Neural progenitor cell (in vitro differentiated cells): ENCODE measurements around the gene ITCH.

ENCODE experiments used
- EZH2 ChIP-seq: fragments of 200-600 bp; sonication (generic); IDR thresholded peaks from 2 replicates; pipeline ENCODE4 v1.6.1; 2017; ENCODE audit warnings: antibody characterized with exemption, mild to moderate bottlenecking, moderate library complexity
- TF ChIP-seq, protein P1 (sequence below): fragments of 200-600 bp; sonication (generic); IDR thresholded peaks from 2 replicates; pipeline ENCODE4 v1.5.1; 2017; ENCODE audit warnings: antibody characterized with exemption, mild to moderate bottlenecking

DNA sequence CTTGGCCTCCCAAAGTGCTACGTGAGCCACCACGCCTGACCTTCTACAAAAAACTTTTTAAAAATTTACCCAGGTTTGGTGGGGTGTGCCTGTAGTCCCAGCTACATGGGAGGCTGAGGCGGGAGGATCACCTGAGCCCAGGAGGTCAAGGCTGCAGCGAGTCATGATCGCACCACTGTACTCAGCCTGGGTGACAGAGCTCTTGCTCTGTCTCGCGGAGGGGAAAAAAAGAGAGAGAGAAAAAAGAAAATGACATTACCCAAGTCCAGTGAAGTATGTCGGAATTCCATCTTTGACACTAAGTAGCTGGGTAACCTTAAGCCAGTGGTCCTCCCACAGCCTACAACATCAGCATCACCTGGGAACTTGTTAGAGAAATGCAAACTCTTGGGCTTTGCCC is 176.7 kb downstream of the ITCH start:
- TF ChIP-seq, protein P1, sequence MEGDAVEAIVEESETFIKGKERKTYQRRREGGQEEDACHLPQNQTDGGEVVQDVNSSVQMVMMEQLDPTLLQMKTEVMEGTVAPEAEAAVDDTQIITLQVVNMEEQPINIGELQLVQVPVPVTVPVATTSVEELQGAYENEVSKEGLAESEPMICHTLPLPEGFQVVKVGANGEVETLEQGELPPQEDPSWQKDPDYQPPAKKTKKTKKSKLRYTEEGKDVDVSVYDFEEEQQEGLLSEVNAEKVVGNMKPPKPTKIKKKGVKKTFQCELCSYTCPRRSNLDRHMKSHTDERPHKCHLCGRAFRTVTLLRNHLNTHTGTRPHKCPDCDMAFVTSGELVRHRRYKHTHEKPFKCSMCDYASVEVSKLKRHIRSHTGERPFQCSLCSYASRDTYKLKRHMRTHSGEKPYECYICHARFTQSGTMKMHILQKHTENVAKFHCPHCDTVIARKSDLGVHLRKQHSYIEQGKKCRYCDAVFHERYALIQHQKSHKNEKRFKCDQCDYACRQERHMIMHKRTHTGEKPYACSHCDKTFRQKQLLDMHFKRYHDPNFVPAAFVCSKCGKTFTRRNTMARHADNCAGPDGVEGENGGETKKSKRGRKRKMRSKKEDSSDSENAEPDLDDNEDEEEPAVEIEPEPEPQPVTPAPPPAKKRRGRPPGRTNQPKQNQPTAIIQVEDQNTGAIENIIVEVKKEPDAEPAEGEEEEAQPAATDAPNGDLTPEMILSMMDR: no peak
- TF ChIP-seq EZH2: no peak
